ENCODE results near the gene ZFAND3.

The ZFAND3 gene

DNA sequence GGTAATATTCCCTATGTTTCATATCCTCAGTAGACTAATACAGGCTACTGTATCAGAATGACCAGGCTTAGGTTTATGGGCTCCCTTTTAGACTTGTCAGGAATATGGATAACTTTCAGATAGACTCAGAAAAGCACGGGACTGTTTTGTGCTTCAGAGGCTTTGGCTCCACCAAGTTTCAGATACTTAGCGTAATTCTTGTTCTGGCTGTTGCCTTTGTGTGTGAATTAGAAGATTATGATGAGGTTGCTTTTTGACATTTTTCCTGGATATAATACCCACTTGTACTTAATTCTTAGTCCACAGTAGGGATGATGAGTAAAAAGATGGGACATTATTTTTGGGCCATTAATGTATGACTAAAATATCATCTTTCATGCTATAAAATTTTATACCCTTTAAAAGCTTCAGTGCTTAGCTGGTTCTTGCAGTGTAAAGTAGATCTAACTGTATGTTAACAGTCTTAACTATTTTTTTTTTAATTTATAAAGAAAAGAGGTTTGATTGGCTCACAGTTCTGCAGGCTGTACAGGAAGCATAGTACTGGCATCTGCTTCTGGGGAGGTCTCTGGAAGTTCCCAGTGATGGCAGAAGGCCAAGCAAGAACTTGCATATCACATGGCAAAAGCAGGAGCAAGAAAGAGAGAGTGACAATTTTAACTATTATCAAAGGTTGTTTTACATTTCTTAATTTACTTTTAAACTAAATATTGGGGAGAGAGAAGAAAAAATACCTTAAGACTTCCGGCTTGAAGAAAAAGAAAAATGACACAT is 120.7 kb downstream of the ZFAND3 start:
- TF ChIP-seq SUZ12 (IDR thresholded peaks at IDR 0.05) = no peak
- TF ChIP-seq FOXK2 (IDR thresholded peaks at IDR 0.05) = no peak
- no peak for TF ChIP-seq ELF4 (IDR thresholded peaks at IDR 0.05)
- no peak for TF ChIP-seq CTBP1 (IDR thresholded peaks at IDR 0.05; ENCODE audit: borderline replicate concordance)
- no peak for TF ChIP-seq LEF1 (IDR thresholded peaks at IDR 0.05; ENCODE audit: borderline replicate concordance)
- no peak for TF ChIP-seq HDGF (IDR thresholded peaks at IDR 0.05; ENCODE audit: borderline replicate concordance)
- TF ChIP-seq, protein P1, sequence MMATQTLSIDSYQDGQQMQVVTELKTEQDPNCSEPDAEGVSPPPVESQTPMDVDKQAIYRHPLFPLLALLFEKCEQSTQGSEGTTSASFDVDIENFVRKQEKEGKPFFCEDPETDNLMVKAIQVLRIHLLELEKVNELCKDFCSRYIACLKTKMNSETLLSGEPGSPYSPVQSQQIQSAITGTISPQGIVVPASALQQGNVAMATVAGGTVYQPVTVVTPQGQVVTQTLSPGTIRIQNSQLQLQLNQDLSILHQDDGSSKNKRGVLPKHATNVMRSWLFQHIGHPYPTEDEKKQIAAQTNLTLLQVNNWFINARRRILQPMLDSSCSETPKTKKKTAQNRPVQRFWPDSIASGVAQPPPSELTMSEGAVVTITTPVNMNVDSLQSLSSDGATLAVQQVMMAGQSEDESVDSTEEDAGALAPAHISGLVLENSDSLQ (IDR thresholded peaks at IDR 0.05) = no peak
- no peak for TF ChIP-seq BHLHE40 (IDR thresholded peaks at IDR 0.05; ENCODE audit: borderline replicate concordance)
- TF ChIP-seq ZNF384 (IDR thresholded peaks at IDR 0.05) = no peak
- TF ChIP-seq L3MBTL2 (conservative IDR thresholded peaks at IDR 0.05) = no peak
- TF ChIP-seq ARNT (IDR thresholded peaks at IDR 0.05) = no peak
- ChIA-PET POLR2A (no interaction called here), CTCF (interaction anchor here (0.7 kb wide), 1 partner anchor 12 kb away, joined by 3 read pairs; no protein-coding TSS in a partner anchor)
- DNase-seq (ENCODE audit: extremely low spot score) = no peak

GRCh38 chr6:37941871-37942270 is 122.3 kb downstream of the ZFAND3 start:
- ChIA-PET CTCF (no interaction called here), POLR2A (no interaction called here)
- no peak for DNase-seq (ENCODE audit: extremely low spot score)
- TF ChIP-seq ARNT (IDR thresholded peaks at IDR 0.05) (no peak), FOXK2 (IDR thresholded peaks at IDR 0.05) (no peak), CTBP1 (IDR thresholded peaks at IDR 0.05; ENCODE audit: borderline replicate concordance) (no peak), SP1 (IDR thresholded peaks at IDR 0.05) (no peak), NFRKB (IDR thresholded peaks at IDR 0.05) (no peak), TARDBP (IDR thresholded peaks at IDR 0.05) (no peak), SUZ12 (IDR thresholded peaks at IDR 0.05) (no peak), LEF1 (IDR thresholded peaks at IDR 0.05; ENCODE audit: borderline replicate concordance) (no peak), ELF4 (IDR thresholded peaks at IDR 0.05) (no peak), HDGF (IDR thresholded peaks at IDR 0.05; ENCODE audit: borderline replicate concordance) (no peak), FOXA1 (IDR thresholded peaks at IDR 0.05) (no peak), BHLHE40 (IDR thresholded peaks at IDR 0.05; ENCODE audit: borderline replicate concordance) (no peak)
- TF ChIP-seq, protein P1 (IDR thresholded peaks at IDR 0.05) = no peak

DNA sequence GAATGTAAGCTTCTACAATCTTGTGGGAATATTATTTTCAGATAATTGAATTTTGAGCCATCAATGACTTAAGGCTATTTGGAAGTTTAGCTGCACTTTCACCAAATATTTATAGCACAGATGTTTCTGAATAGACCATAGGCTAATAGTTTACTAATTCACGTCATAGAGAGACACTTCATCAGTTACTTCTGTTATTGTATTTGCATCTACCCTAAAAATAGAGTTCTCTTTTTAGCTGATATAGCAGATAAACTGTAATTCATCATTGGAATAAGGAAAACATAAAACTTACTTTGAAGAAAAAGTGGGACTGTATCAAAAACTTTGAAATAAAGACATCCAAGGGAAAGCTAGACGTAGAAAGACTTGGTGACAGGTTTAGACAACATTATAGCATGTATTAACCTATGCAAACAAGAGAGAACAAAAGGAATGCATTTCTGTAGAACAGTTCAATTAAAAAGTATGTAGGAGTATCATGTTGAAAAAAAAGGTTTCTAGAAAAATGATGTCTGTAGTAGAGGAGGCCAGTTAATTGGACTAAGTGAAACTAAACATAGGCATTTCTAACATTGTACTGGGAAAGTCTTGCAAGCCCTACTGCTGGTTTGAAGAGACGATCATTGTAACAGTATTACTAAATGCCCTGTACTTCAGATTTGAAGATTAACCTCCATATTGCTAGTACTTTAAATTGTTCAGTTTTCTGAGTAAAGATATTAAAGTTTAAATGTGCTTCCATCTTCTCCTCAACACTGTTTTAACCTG is 123.3 kb downstream of the ZFAND3 start:
- POLR2A ChIA-PET = no interaction called here
- TF ChIP-seq TARDBP (IDR thresholded peaks at IDR 0.05) (no peak), SP1 (IDR thresholded peaks at IDR 0.05) (no peak), SUZ12 (IDR thresholded peaks at IDR 0.05) (no peak), LEF1 (IDR thresholded peaks at IDR 0.05; ENCODE audit: borderline replicate concordance) (no peak), L3MBTL2 (conservative IDR thresholded peaks at IDR 0.05) (no peak), FOXK2 (IDR thresholded peaks at IDR 0.05) (no peak), FOXM1 (IDR thresholded peaks at IDR 0.05; ENCODE audit: borderline replicate concordance) (no peak), HDGF (IDR thresholded peaks at IDR 0.05; ENCODE audit: borderline replicate concordance) (no peak), CTBP1 (IDR thresholded peaks at IDR 0.05; ENCODE audit: borderline replicate concordance) (no peak), ARNT (IDR thresholded peaks at IDR 0.05) (no peak), FOXA1 (IDR thresholded peaks at IDR 0.05) (no peak)
- TF ChIP-seq, protein P1 (IDR thresholded peaks at IDR 0.05) = no peak
- CTCF ChIA-PET = no interaction called here
- no peak for DNase-seq (ENCODE audit: extremely low spot score)

DNA sequence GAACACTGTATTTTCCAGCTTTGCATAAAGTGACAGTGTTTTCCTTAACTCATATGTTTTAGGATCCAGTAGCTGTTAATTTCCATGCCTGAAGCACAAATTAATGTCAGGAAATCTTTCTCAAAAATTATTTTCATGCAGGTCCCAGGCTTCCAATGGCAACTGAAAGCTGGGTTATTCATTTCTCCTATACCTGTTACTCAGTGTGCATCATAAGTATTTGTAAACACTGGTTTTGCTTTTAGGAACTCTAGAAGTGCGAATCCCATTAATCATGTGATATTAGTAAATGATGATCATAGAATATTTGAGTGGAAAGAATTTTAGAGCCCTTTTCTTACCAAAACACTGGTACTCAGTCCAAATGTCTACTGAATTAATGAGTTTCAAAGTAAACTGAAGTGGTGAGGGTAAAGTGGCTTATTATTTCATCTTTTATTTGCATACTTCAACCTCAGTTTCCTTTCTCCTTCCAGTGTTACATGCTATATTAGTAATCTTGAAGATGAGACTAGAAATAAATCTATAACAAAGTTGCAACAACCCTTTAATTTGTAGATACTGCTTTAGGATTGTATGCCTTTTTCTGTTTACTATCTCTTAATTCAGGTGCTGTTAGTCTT is 124.0 kb downstream of the ZFAND3 start:
- ChIA-PET POLR2A (no interaction called here), CTCF (no interaction called here)
- no peak for TF ChIP-seq FOXA1 (IDR thresholded peaks at IDR 0.05)
- no peak for TF ChIP-seq FOXK2 (IDR thresholded peaks at IDR 0.05)
- TF ChIP-seq, protein P1 (IDR thresholded peaks at IDR 0.05) = no peak
- TF ChIP-seq LEF1 (IDR thresholded peaks at IDR 0.05; ENCODE audit: borderline replicate concordance) = no peak
- no peak for TF ChIP-seq FOXM1 (IDR thresholded peaks at IDR 0.05; ENCODE audit: borderline replicate concordance)
- no peak for TF ChIP-seq NFRKB (IDR thresholded peaks at IDR 0.05)
- no peak for TF ChIP-seq CTBP1 (IDR thresholded peaks at IDR 0.05; ENCODE audit: borderline replicate concordance)
- no peak for TF ChIP-seq SP1 (IDR thresholded peaks at IDR 0.05)
- TF ChIP-seq SUZ12 (IDR thresholded peaks at IDR 0.05) = no peak
- TF ChIP-seq ELF4 (IDR thresholded peaks at IDR 0.05) = no peak
- no peak for TF ChIP-seq HDGF (IDR thresholded peaks at IDR 0.05; ENCODE audit: borderline replicate concordance)
- no peak for TF ChIP-seq ARNT (IDR thresholded peaks at IDR 0.05)
- no peak for TF ChIP-seq BHLHE40 (IDR thresholded peaks at IDR 0.05; ENCODE audit: borderline replicate concordance)
- no peak for TF ChIP-seq ZNF384 (IDR thresholded peaks at IDR 0.05)
- TF ChIP-seq L3MBTL2 (conservative IDR thresholded peaks at IDR 0.05) = no peak
- TF ChIP-seq TARDBP (IDR thresholded peaks at IDR 0.05) = no peak
- DNase-seq (ENCODE audit: extremely low spot score) = no peak

DNA sequence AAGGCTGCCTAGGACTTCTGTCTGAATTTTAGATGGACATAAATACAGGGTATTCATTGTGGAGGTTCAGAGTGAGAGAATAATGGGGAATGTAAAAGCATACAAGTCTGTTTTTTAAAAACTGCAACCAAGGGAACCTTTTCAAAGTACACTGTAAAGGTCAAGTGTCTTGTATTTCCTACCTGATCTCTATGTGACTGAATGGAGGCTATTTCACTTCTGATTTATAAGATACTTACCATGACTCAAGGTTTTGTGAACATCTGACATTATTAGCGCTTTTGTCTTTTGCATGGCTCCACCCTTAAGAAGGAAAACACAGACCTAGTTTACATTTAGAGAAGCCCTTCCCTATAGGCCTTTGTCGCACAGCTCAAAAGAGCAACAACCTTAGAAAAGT is 126.5 kb downstream of the ZFAND3 start:
- ChIA-PET CTCF (no interaction called here), POLR2A (no interaction called here)
- no peak for DNase-seq (ENCODE audit: extremely low spot score)

More for the DNA sequence above, 126.5 kb downstream of the ZFAND3 start:
- no peak for TF ChIP-seq ARNT (IDR thresholded peaks at IDR 0.05)
- no peak for TF ChIP-seq HDGF (IDR thresholded peaks at IDR 0.05; ENCODE audit: borderline replicate concordance)
- no peak for TF ChIP-seq SP1 (IDR thresholded peaks at IDR 0.05)
- no peak for TF ChIP-seq L3MBTL2 (conservative IDR thresholded peaks at IDR 0.05)
